Measurements from ENCODE around the gene ZCCHC14. TPM values are rescaled to one million over a fixed set of nuclear protein-coding genes. Genes with fewer than 3 reads are reported as not detected.

Gene ZCCHC14
- polyA plus RNA-seq, 2 of the 4 experiments (the other 2 are of a cell fraction), result 3.8 to 7.3 TPM

DNA sequence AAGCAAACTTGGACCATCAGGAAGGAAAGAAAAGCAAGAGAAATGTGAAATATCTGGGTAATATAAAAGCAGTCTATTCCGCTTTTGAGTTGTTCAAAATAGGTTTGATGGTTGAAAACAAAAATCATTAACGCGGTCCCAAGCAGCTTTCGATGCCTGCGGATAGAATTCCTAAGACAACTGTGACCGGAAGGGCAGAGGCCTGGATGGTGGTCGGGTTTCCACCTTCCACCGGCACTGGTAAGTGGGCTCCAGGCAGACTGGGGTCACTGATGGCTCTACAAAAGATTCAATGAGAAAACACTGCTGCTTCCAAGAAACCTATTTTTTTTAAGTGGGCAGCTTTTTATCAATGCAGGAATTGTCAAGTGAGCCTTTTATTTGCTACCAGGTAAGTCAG lies 49.8 kb downstream of the ZCCHC14 start:
- DNase-seq (ENCODE audit: low read depth in 1 of 2, low spot score in 1 of 2), result no peak
- Histone ChIP-seq H3K27ac (no peak overlapping the region), H3K4me3 (no peak overlapping the region), H3K4me1 (no peaks in the 10 kb centered on the region), H3K4me2 (no peak overlapping the region), H3K9me3 (peaks cover 10% of the 10 kb centered on the region; the same call in 1 of the 3 replicates)
- no peak for FAIRE-seq
- ChIA-PET CTCF (interaction anchor here (0.9 to 2.6 kb wide), 6 partner anchors 11 to 194 kb away, joined by 3 to 12 read pairs (median 7); no protein-coding TSS in a partner anchor), POLR2A (no interaction called here)
- ATAC-seq, result no peak
- no peak for TF ChIP-seq NPAS2 (CRISPR knock-in tag; IDR thresholded peaks at IDR 0.05; ENCODE audit: borderline replicate concordance)
- no peak for TF ChIP-seq MYC (IDR thresholded peaks at IDR 0.05; ENCODE audit: borderline replicate concordance, low read length)
- TF ChIP-seq, protein P1, sequence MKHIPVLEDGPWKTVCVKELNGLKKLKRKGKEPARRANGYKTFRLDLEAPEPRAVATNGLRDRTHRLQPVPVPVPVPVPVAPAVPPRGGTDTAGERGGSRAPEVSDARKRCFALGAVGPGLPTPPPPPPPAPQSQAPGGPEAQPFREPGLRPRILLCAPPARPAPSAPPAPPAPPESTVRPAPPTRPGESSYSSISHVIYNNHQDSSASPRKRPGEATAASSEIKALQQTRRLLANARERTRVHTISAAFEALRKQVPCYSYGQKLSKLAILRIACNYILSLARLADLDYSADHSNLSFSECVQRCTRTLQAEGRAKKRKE (CRISPR knock-in tag; IDR thresholded peaks at IDR 0.05; ENCODE audit: low read depth), result no peak
- no peak for TF ChIP-seq JUN (IDR thresholded peaks at IDR 0.05)
- TF ChIP-seq EHMT2 (IDR thresholded peaks at IDR 0.05; ENCODE audit: low read depth), result no peak
- no peak for TF ChIP-seq EHF (CRISPR knock-in tag; IDR thresholded peaks at IDR 0.05)
- TF ChIP-seq, protein P2, sequence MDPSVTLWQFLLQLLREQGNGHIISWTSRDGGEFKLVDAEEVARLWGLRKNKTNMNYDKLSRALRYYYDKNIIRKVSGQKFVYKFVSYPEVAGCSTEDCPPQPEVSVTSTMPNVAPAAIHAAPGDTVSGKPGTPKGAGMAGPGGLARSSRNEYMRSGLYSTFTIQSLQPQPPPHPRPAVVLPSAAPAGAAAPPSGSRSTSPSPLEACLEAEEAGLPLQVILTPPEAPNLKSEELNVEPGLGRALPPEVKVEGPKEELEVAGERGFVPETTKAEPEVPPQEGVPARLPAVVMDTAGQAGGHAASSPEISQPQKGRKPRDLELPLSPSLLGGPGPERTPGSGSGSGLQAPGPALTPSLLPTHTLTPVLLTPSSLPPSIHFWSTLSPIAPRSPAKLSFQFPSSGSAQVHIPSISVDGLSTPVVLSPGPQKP (IDR thresholded peaks at IDR 0.05; ENCODE audit: low read depth, low read length), result no peak
- TF ChIP-seq SREBF2 (IDR thresholded peaks at IDR 0.05), result no peak
- no peak for TF ChIP-seq ZSCAN20 (CRISPR knock-in tag; IDR thresholded peaks at IDR 0.05)
- TF ChIP-seq NR3C1 (IDR thresholded peaks at IDR 0.05), result no peak
- no peak for TF ChIP-seq FOXS1 (CRISPR knock-in tag; IDR thresholded peaks at IDR 0.05)
- TF ChIP-seq RCOR1 (IDR thresholded peaks at IDR 0.05; ENCODE audit: low read depth, low read length), result no peak
- no peak for TF ChIP-seq MAX (IDR thresholded peaks at IDR 0.05)
- TF ChIP-seq NFE2L2 (conservative IDR thresholded peaks at IDR 0.05; ENCODE audit: low read length), result no peak
- 94% methylated on average over 8 of the region's 8 CpGs for WGBS (ENCODE audit: missing lambda C conversion rate)

DNA sequence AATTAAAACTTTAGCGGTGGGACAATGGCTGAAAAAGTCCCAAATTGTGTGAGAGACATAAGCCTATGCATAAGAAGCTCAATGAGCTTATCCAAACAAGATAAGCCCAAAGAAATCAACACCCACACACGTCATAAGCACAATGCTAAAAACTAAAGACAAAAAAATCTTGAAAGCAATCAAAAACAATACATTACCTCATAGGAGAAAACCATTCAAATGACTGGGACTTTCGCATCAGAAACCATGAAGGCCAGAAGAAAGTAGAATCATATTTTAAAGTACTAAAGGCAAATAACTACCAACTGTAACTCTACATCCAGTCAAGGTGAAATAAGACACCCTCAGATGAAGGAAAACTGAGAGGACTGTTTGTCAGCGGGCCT lies 50.2 kb downstream of the ZCCHC14 start:
- H3K4me1 ChIP-seq, result no peaks in the 10 kb centered on the region
- no peak for TF ChIP-seq NPAS2 (CRISPR knock-in tag; IDR thresholded peaks at IDR 0.05; ENCODE audit: borderline replicate concordance)
- TF ChIP-seq, protein P3, sequence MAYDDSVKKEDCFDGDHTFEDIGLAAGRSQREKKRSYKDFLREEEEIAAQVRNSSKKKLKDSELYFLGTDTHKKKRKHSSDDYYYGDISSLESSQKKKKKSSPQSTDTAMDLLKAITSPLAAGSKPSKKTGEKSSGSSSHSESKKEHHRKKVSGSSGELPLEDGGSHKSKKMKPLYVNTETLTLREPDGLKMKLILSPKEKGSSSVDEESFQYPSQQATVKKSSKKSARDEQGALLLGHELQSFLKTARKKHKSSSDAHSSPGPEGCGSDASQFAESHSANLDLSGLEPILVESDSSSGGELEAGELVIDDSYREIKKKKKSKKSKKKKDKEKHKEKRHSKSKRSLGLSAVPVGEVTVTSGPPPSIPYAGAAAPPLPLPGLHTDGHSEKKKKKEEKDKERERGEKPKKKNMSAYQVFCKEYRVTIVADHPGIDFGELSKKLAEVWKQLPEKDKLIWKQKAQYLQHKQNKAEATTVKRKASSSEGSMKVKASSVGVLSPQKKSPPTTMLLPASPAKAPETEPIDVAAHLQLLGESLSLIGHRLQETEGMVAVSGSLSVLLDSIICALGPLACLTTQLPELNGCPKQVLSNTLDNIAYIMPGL (CRISPR knock-in tag; IDR thresholded peaks at IDR 0.05; ENCODE audit: borderline replicate concordance), result no peak
- TF ChIP-seq MAZ (IDR thresholded peaks at IDR 0.05; ENCODE audit: borderline replicate concordance, low read depth, low read length), result no peak
- TF ChIP-seq EHMT2 (IDR thresholded peaks at IDR 0.05; ENCODE audit: low read depth), result no peak
- TF ChIP-seq ZSCAN20 (CRISPR knock-in tag; IDR thresholded peaks at IDR 0.05), result no peak
- TF ChIP-seq FOSB (CRISPR knock-in tag; IDR thresholded peaks at IDR 0.05), result no peak
- H3K4me3 ChIP-seq, result no peak overlapping the region
- ATAC-seq (no peak), DNase-seq (ENCODE audit: low read depth in 1 of 2, low spot score in 1 of 2) (no peak), FAIRE-seq (no peak)
- H3K4me2 ChIP-seq, result no peak overlapping the region
- ChIA-PET POLR2A (no interaction called here), CTCF (interaction anchor here (0.9 to 2.6 kb wide), 6 partner anchors 11 to 194 kb away, joined by 3 to 12 read pairs (median 7); no protein-coding TSS in a partner anchor)
- no peak overlapping the region for H3K27ac ChIP-seq
- 94% methylated on average over 4 of the region's 4 CpGs for WGBS (ENCODE audit: missing lambda C conversion rate)
- H3K9me3 ChIP-seq, result peaks cover 10% of the 10 kb centered on the region; the same call in 1 of the 3 replicates

DNA sequence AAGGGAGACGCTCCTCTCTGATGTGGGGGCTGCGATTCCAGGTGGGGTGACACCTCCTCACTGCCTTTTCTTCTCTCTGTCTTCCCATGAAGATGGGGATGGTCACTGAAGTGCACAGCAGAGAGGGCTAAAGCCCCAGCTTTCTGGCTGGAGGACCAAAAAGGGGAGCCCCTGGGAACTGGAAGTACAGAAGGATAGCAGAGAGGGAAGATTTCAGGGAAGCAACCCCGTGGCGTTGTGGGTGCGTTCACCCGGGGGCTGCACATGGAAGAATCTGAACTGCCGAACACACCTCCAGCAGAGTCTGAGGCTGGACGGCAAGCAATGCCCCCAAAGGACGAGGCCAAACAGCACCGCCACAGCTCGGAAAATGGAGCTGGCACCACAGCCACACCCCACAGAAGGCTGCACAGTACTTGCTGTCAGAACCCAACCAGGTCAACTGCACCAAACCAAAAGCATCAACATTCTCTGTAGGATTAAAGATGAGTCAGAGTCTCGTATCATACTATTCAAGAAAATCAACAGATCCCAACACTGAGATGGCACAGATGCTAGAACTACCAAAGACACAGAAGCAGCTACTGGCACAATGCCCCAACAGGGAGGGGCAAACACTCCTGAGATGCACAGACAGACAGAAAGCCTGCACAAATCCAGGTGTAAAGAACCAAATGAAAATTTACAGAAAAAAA lies 50.8 kb downstream of the ZCCHC14 start:
- no peak for FAIRE-seq
- H3K4me3 ChIP-seq, result no peak overlapping the region
- CTCF ChIA-PET, result interaction anchor here (1.0 to 2.6 kb wide), 6 partner anchors 12 to 195 kb away, joined by 3 to 12 read pairs (median 8); no protein-coding TSS in a partner anchor
- peaks cover 10% of the 10 kb centered on the region; the same call in 1 of the 3 replicates for H3K9me3 ChIP-seq
- no peak overlapping the region for H3K27ac ChIP-seq
- ATAC-seq, result no peak
- H3K4me2 ChIP-seq, result no peak overlapping the region
- H3K4me1 ChIP-seq, result no peaks in the 10 kb centered on the region
- DNase-seq (ENCODE audit: low read depth in 1 of 2, low spot score in 1 of 2), result no peak
- 92% methylated on average over 12 of the region's 12 CpGs for WGBS (ENCODE audit: missing lambda C conversion rate)
- POLR2A ChIA-PET, result no interaction called here
- TF ChIP-seq ZFP36 (IDR thresholded peaks at IDR 0.05; ENCODE audit: borderline replicate concordance, partially characterized antibody), result no peak
- no peak for TF ChIP-seq HOXB13 (CRISPR knock-in tag; IDR thresholded peaks at IDR 0.05; ENCODE audit: low read depth)
- no peak for TF ChIP-seq REST (IDR thresholded peaks at IDR 0.05)
- TF ChIP-seq, protein P4, sequence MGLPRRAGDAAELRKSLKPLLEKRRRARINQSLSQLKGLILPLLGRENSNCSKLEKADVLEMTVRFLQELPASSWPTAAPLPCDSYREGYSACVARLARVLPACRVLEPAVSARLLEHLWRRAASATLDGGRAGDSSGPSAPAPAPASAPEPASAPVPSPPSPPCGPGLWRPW (IDR thresholded peaks at IDR 0.05), result no peak
- TF ChIP-seq, protein P5, sequence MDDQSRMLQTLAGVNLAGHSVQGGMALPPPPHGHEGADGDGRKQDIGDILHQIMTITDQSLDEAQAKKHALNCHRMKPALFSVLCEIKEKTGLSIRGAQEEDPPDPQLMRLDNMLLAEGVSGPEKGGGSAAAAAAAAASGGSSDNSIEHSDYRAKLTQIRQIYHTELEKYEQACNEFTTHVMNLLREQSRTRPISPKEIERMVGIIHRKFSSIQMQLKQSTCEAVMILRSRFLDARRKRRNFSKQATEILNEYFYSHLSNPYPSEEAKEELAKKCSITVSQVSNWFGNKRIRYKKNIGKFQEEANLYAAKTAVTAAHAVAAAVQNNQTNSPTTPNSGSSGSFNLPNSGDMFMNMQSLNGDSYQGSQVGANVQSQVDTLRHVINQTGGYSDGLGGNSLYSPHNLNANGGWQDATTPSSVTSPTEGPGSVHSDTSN (IDR thresholded peaks at IDR 0.05), result no peak
- no peak for TF ChIP-seq SREBF2 (IDR thresholded peaks at IDR 0.05)
- TF ChIP-seq CBX2 (IDR thresholded peaks at IDR 0.05; ENCODE audit: borderline replicate concordance, low read depth), result no peak

All from A549 (cell line).